OCI-LY3 (cell line): ENCODE measurements around the gene PGAP3.

Source experiments
- H2AFZ ChIP-seq: fragments of 200-600, 300-600 bp; shearing (Covaris generic); 2 replicates; pipeline ENCODE4 v1.6.0; 2014; ENCODE audit warnings: antibody characterized with exemption, low read depth, low read length
- H3K27ac ChIP-seq: fragments of 200-600, 300-600 bp; sonication (generic); 2 replicates; pipeline ENCODE4 v1.5.1; 2014; ENCODE audit warnings: mild to moderate bottlenecking, low read length, moderate library complexity, mixed read lengths
- H3K27me3 ChIP-seq: fragments of 200-600, 300-600 bp; sonication (generic); 2 replicates; pipeline ENCODE4 v1.6.1; 2014; ENCODE audit warnings: low read depth, low read length, mixed read lengths
- H3K36me3 ChIP-seq: fragments of 200-600, 300-600 bp; sonication (generic); replicated peaks from 2 replicates; pipeline ENCODE3; 2014; ENCODE audit warnings: low read depth, low read length, mixed read lengths
- H3K4me1 ChIP-seq: fragments of 300-600, 200-600 bp; sonication (generic); 2 replicates; pipeline ENCODE4 v1.6.1; 2014; ENCODE audit warnings: low read length, mixed read lengths
- H3K4me2 ChIP-seq: fragments of 200-600, 300-600 bp; sonication (generic); 2 replicates; pipeline ENCODE4 v1.6.1; 2014; ENCODE audit warnings: low read length, mixed read lengths
- H3K4me3 ChIP-seq: fragments of 300-600, 200-600 bp; sonication (generic); 2 replicates; pipeline ENCODE4 v1.5.1; 2014; ENCODE audit warnings: antibody characterized with exemption, mild to moderate bottlenecking, low read length, moderate library complexity
- H3K79me2 ChIP-seq: fragments of 300-600, 200-600 bp; shearing (Covaris generic); 2 replicates; pipeline ENCODE4 v1.6.1; 2014; ENCODE audit warnings: mild to moderate bottlenecking, low read length, mixed read lengths
- H3K9ac ChIP-seq: fragments of 300-600, 200-600 bp; shearing (Covaris generic); 2 replicates; pipeline ENCODE4 v1.6.0; 2014; ENCODE audit warnings: mild to moderate bottlenecking, low read length, moderate library complexity
- H3K9me3 ChIP-seq: fragments of 200-600, 300-600 bp; shearing (Covaris generic); 2 replicates; pipeline ENCODE4 v1.6.1; 2014; ENCODE audit warnings: low read length, mixed read lengths; ENCODE audit not compliant: insufficient read depth
- H4K20me1 ChIP-seq: fragments of 200-600, 300-600 bp; sonication (generic); 2 replicates; pipeline ENCODE4 v1.6.1; 2016; ENCODE audit warnings: low read length, mixed read lengths; ENCODE audit not compliant: insufficient read depth
- CTCF ChIP-seq: fragments of 200-600, 300-600 bp; sonication (generic); IDR thresholded peaks from 2 replicates; pipeline ENCODE4 v1.5.1; 2014; ENCODE audit warnings: antibody characterized with exemption, low read length, low read depth
- EZH2phosphoT487 ChIP-seq: fragments of 200-600 bp; shearing (Covaris generic); IDR thresholded peaks from 2 replicates; pipeline ENCODE4 v1.6.1; 2018; ENCODE audit warnings: antibody characterized with exemption, mixed run types, low read depth

PGAP3 gene

GRCh38 chr17:39687546-39688474, at the start of gene PGAP3:
PGAP3 (minus strand) TSS chr17:39688057; CDS start chr17:39688014, 43 bp downstream.
- peaks cover 17% of the 10 kb centered on the region for H3K4me1 ChIP-seq
- H3K79me2 ChIP-seq, result no peaks in the 10 kb centered on the region; the same call in 1 of the 2 replicates
- peak within 1 kb of the TSS; percentile 91 for H3K9ac ChIP-seq
- TF ChIP-seq EZH2phosphoT487 (no peak), CTCF (peak; percentile 15; the same call in 1 of the 2 replicates)
- no peaks in the 10 kb centered on the region for H3K27me3 ChIP-seq
- no peaks in the 10 kb centered on the region for H4K20me1 ChIP-seq
- H3K9me3 ChIP-seq, result no peaks in the 10 kb centered on the region
- H3K36me3 ChIP-seq, result no peaks in the 10 kb centered on the region
- H3K27ac ChIP-seq, result peak within 1 kb of the TSS; percentile 92
- H3K4me2 ChIP-seq, result peak within 1 kb of the TSS; percentile 99
- H2AFZ ChIP-seq, result peak within 1 kb of the TSS; percentile 52
- H3K4me3 ChIP-seq, result peak within 1 kb of the TSS; percentile 94

GRCh38 chr17:39737206-39737759, 49.4 kb upstream of the PGAP3 start:
- Histone ChIP-seq H3K36me3 (no peaks in the 10 kb centered on the region), H2AFZ (peak overlapping the region; percentile 78), H3K79me2 (no peaks in the 10 kb centered on the region), H3K27me3 (peaks cover 14% of the 10 kb centered on the region), H3K9ac (peak overlapping the region; percentile 53), H3K4me2 (peak overlapping the region; percentile 87), H3K4me3 (peak overlapping the region; percentile 79), H3K27ac (no peak overlapping the region), H3K9me3 (no peaks in the 10 kb centered on the region), H3K4me1 (peaks cover 29% of the 10 kb centered on the region), H4K20me1 (no peaks in the 10 kb centered on the region)
- TF ChIP-seq CTCF (no peak), EZH2phosphoT487 (no peak)

- Histone ChIP-seq H3K36me3 (no peaks in the 10 kb centered on the region), H3K4me3 (no peak overlapping the region), H3K27me3 (peaks cover 14% of the 10 kb centered on the region), H3K79me2 (no peaks in the 10 kb centered on the region), H4K20me1 (no peaks in the 10 kb centered on the region), H3K9ac (no peak overlapping the region), H3K4me2 (no peak overlapping the region), H3K27ac (no peak overlapping the region), H2AFZ (no peak overlapping the region), H3K9me3 (no peaks in the 10 kb centered on the region), H3K4me1 (peaks cover 29% of the 10 kb centered on the region)
- TF ChIP-seq EZH2phosphoT487, result no peak
- no peak for TF ChIP-seq CTCF
Observed at GRCh38 chr17:39736319-39737165, 48.7 kb upstream of the PGAP3 start.
